HPDE6-E6E7 (cell line): ENCODE measurements around the gene ASIC3.

Source experiments
- DNase-seq: peaks from one replicate; pipeline ENCODE4 v3.0.0; 2011; ENCODE audit warnings: missing footprints; ENCODE audit errors: extremely low spot score

Gene ASIC3

DNA sequence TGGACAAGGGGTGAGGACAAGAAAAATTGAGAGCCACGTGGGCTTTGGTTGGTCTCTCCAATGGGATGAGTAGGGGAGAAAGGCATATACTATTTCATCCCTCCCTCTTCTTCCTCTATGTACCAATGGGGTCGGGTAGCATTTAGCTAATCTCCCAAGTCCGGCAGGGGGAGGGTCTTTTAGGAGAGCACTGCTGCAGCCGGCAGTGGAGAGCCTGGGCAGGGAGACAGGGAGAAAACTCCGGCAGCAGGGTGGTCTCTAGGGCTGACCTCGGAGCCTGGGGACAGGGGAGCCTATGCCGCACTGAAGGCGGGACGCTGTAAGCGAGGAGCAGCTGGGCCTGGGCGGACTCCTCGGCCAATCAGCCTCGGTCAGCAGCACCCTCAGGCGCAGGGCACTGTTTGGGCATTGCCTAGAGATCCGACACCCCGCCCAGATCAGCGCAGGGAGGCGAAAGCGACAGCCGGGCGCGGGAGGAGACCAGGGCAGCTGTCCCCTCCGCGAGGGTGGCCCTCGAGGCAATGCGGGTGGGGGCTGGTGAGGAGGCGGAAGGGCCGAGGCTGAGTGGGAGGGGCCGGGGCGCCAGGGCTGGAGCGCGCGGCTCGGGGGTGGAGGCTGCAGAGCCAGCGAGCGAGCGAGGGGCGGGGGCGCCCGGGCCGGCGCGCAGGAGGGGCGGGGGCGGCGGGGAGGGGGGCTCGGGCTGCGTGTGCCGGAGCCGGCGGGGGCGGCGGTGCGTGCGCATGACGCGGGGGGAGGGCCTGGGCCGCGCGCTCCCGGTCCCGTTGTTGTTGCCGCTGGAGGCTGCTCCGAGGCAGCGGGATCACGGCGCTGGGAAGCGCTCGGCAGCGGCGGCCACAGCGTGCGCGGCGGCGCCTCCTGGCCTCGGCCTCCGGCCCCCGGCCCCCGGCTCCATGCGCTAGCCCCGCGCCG, 37.6 kb downstream of the ASIC3 start, which contains the start of gene AGAP3:
TSS of gene AGAP3 (plus strand) at position 785 of the 930 bp plus-strand sequence. CDS start 267 bp downstream, outside the sequence.
- DNase-seq: no peak

DNA sequence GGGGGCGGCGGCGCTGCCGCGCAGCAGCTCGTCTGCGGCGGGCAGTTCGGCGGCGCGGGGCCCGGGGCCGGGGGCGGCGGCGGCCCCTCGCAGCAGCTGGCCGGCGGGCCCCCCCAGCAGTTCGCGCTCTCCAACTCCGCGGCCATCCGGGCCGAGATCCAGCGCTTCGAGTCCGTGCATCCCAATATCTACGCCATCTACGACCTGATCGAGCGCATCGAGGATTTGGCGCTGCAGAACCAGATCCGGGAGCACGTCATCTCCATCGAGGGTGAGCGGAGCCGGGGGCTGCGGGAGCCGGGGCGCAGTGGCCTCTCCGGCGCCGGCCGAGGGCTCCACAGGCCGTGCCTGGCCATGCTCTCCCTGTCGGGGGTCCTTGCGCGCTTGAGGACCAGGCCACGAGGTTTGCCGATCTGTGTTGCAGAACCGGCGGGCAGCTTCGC, 38.5 kb downstream of the ASIC3 start:
- no peak for DNase-seq

DNA sequence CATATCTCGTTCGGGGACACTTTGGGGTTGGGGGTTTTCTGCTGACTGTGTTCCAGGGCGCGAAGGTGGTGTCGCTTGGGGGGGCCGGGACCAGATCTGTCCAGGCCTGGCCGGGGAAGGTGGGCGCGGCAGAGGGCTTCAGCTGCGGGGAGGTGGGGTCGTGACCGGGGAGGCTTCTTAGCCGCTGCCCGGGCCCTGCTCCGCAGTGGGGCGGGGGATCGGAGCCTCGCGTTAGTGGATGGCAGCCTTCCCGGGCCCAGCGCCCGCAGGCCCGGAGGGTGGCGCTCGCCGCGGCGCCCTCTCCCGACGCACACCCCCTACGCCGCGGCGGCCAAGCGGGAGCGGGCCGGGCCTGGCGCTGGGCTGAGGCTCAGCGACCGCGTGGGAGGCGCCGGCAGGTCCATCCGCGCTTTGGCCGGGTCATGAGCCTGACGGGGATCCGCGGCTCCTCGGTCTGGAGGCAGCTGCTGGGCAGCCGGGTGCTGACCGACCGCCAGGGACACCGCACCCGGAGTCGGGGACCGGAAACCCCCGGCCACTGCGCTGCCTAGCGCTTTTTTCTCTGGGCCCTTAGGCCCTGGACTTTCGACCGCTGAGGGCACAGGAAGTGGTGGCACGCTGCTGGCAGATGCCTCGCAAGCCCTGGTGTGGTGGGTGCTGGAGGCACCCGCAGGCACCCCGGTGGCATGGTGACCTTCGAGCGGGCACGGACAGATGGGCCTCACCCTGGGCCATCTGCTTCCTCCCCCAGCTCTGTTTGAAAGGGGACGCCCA, 39.1 kb downstream of the ASIC3 start:
- no peak for DNase-seq

DNA sequence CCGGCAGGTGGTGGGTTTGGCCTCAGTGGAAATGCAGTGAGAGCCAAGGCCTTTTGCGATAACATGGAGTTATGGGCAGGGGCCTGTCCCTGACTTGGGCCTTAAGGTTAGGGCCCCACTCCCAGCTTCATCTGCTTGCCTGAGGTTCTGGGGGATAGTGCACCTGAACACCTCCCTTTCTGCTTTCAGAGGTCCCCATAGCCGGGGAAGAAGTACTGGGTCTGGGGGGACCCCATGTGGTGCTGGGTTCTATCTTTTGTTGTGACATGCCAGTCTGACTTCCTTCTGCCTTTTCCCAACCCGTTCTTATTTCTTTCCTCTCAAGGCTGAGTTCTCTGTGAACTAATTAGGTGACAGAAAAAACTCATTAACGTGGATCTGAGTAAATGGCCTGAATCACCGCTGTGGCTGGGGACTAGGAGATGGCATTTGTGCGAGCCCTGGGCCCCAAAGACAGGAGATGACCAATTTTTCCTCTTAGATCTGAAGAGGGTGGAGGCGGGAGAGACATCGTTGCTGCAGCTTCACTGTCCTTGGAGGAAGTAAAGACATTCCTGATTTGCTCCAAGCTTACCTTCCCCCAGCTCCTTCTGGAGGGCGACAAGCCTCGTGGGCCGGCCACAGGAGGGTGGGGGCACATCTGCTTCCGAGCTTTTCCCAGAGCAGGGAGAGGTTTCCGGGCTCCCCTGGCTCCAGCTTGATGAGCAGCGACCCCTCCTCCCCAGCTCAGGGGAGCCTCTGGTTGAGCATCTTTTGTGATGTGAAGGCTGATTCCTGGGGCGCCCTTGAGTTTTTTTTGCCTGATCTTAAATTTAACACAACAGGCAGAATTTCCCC, 39.9 kb downstream of the ASIC3 start:
- no peak for DNase-seq

DNA sequence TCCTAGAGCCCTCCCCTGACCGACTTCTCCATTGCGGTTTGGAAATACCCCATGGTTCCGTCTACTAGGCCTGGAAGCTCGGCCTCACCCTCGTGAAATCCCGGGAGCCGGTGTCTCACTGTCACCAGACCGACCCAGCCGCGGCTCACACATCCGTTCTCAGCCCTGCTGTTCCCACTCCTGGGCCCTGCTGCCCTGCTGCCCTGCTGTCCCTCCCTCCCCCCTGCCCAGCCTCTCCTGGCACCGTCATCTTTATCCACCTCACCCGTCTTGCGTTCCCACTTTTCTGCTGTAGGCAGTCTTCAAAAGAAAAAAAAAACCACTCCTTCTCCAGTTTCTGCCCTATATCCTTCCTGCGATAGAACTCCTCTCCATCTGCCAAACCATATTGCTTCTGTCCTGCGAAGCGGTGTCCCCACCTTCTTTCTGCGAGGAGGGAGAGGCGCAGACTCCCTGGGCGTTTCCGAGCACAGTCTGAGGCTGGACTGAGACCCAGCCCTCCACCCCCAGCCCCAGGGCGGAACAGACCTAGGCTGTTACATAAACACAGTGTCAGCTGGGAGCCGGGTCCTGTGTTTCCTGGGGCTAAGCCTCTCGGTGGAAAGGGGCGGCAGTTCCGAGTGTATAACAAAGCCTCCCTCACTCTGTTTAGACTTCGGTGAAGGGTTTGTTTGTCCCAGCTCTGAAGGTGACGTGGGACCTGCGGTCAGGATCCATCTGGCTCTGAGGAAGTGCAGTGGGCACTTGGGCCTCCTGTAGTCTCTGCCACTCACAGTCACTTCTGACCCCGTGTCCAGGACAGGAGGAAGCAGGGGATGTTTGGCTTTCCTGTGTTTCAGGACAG, 40.7 kb downstream of the ASIC3 start:
- no peak for DNase-seq

DNA sequence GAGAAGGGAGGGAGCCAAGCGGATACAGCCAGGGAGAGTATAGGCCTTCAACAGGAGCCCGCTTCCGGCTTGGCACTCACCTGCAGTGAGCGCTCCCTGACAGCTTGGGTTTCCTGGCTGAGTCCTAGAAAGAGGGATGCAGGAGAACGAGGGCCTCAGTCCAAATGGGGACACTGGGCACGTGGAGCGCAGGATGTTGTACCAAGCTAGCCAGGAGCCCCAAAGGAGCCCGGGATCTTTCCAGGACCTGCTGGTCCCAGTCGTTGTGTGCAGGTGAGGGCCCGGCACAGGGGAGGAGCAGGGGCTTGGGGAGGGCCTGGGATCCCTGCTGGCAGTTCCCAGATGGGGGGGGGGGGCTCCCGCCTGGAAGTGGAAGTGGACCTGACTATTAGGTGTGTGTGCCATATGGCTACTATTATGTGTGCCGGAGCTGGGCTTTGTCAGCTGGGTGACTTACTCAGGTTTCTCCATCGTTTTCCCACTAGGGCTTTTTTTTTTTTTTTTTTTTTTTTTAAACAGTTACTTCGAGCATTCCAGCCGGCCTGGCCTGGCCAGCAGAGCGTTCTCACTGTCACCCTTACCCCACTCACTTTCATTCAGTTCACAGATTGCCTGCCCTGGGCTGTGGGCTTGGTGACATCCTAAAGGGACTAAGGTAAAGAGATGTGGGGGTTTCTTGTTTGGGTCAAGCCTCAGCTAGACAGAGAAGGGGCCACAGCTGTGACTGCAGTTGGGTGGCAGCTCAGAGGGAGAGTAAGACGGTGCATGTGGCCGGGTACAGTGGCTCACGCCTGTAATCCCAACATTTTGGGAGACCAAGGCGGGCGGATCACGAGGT, 41.8 kb downstream of the ASIC3 start:
- no peak for DNase-seq

DNA sequence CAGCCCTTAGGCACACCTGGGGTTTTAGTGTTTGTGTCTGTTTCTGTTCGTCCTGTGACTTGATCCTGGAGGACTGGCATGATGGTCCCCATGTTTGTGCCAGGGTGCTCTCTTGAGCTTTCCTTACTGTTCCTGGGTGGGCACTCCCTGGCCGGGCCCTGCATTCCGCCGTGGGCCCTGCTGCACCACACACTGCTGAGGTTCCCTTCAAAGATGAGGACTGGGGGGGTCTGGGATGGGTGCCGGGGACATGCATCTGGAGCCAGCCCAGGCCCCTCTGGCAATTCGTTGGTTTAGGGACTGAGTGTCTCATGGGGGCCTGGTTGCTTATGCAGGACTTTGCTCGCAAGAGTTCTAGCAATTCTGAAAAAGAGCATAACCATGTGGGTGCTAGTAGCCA, 42.7 kb downstream of the ASIC3 start:
- no peak for DNase-seq

DNA sequence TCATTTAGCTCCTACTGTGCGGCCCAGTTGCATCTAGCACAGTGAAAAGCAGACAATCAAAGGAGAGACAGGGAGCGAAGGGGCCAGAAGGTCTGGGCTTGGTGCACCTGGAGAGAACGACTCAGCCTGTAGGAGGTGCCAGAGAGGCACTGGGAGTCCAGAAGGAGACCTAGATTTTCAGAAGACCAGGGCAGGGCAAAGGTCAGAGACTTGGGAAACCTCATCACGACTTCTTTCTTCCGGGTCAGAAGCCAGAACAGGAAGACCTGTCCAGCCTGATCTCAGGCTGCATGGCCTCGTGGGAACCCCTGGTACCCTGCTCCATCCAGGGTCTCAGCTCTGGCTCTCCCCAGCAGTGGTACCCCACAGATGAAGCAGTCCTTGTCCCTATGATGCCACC, 43.1 kb downstream of the ASIC3 start:
- DNase-seq: no peak

DNA sequence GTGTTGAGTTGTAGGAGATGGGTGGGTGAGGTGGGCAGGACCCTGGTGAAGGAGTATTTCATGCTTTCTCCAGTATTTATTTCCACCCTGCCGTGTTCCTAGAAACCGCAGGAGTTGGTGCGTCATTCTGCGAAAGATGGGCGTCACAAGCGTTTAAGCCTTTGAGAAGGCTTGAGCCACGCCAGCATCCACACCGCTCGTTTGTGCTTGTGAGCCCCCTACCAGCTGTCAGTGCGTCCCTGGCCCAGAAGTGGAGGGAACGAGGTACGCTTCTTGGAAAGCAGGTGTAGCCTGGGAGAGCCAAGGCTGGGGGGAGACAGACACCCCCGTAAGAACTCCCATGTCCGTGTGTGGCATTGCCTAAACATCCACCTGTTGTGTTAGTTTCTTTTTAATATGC, 43.7 kb downstream of the ASIC3 start:
- DNase-seq: no peak

DNA sequence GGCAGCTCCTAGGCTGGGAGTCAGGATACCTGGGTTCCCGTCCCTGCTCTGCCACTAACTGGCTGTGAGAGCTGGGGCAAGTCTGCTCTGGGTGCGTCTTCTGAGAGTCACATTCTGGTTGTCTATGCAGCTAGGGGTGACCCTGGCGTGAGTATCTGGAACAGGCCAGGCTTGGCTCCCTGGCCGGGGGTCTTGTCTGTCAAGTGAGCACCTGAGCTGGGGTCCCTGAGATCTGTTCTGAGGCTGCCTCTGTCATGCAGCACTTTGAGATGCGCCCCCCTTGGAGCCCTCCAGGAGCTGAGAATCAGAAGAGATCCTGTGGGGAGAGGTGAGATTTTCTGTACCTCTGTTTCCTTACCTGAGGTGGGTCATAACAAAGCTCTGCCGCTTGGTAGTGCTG, 45.4 kb downstream of the ASIC3 start:
- no peak for DNase-seq

DNA sequence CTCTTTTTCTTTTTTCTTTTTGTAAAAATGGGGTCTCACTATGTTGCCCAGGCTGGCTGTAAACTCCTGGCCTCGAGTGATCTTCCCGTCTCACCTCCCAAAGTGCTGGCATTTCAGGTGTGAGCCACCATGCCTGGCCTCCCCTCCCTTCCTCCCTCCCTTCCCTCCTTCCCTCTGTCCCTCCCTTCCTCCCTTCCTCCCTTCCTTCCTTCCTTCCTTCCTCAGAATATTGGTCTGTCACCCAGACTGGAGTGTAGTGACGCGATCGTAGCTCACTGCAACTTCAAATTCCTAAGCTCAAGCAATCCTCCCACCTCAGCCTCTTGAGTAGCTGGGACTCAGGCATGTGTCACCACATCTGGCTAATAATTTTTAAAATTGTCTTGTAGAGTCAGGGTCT, 46.3 kb downstream of the ASIC3 start:
- DNase-seq: no peak

DNA sequence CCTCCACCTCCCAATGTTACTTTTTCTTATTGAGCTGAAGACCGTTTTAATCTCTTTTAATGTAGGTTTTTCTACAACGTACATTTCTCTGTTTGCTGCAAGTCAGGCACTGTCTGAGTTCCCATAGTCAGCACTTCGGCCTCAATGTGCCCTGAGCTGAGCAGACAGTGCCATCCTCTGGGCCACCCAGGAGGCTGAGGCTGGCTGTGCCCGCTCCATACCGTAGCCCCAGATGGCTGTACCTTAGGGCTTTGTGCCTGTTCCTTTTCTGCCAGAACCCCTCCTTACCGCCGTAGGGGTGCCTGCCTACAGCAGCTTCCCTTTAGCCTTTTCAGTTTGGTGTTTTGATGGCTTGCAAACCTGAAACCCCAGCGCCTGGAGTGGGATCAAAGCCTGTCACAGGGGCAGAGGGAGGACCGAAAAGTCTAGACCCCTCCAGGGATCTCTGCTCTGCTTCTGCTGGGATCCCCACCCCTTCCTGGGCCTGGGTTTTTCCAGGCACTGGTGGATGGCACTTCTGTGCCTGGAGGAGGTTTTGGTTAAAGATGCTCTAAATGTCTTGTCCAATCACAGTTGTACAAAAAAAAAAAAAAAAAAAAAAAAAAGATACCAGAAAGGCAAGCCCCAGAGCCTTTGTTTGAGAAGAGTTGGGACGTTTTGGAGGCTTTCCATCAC, 46.9 kb downstream of the ASIC3 start:
- DNase-seq: no peak

DNA sequence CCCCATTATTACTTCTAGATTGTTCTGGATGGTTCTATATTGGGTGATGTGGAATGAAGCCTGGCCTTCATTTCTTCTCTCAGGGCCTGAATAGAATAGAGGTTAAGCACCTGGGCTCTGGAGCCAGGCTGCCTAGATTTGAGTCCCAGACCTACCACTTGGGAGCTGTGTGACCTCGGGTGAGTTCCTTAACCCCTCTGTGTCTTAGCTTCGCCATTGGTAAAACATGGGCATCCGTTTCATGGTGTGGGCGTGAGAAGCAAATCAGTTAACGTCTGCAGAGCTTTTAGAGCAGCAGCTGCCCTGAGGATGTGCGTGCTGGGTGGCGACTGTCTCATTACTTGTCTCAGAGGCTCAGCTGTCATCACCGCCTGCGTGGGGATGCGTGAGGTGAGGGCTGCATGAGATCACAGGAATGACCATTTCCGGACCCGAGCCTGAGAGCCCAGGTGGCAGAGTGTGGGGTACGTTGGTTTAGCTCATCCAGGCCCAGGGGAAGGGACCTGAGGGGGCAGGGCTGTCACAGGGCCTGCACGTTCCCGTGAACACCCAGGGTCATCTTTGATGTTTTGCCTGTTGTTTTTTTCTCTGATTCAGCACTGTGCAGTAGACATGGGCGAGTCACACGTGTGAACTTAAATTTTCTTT, 47.6 kb downstream of the ASIC3 start:
- DNase-seq: no peak

DNA sequence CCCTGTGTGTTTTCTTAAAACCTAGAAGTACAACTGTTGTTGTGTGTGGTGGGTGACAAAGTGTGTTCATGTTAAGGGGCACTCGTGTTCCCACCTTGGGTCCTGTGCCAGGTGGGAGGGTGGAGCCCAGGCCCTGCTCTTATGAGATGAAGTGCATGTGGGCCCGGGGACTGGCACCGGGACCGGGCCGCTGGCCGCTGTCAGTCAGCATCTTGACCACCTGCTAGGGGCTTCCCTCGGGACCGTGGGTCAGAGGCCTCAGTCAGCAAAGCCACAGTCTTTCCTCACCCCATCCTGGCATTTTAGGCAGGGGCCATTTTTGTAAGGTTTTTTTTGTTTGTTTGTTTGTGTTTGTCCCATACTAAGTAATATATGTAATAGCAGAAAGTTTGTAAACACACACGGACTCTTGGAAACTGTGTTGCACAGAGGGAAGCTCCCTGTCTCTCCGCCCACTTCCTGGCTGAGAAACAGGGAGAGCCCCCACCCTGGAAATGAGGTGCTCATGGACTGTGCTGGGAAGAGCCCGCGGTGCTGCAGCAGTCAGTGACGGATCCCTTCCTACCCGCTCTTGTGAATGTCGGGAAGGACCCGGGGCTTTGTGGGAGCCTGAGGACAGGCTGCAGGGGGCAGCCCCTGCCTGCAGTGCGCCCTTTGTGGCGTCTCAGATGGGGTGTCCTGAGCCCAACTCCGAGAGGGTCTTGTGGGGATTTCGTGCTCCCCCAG, 51.3 kb downstream of the ASIC3 start:
- no peak for DNase-seq

DNA sequence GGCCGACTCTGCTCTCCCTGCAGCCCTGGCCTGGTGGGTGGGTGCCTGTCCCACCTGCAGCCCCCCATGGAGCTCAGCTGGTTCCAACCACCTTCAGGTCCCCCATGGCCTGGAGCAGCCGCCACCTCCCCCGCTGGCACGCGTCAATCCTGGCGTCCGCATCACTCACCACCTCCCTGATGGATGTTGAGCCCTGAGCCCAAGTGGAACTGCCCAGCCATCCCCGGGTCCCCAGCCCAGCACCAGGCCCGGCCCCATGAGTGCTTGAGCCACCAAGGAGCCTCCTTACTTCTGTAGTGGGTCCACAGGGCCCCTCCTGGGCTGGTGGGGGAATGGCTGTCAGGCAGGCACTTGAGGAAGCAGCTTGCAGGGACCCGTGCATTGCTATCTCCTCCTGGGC, 52.6 kb downstream of the ASIC3 start:
- no peak for DNase-seq

DNA sequence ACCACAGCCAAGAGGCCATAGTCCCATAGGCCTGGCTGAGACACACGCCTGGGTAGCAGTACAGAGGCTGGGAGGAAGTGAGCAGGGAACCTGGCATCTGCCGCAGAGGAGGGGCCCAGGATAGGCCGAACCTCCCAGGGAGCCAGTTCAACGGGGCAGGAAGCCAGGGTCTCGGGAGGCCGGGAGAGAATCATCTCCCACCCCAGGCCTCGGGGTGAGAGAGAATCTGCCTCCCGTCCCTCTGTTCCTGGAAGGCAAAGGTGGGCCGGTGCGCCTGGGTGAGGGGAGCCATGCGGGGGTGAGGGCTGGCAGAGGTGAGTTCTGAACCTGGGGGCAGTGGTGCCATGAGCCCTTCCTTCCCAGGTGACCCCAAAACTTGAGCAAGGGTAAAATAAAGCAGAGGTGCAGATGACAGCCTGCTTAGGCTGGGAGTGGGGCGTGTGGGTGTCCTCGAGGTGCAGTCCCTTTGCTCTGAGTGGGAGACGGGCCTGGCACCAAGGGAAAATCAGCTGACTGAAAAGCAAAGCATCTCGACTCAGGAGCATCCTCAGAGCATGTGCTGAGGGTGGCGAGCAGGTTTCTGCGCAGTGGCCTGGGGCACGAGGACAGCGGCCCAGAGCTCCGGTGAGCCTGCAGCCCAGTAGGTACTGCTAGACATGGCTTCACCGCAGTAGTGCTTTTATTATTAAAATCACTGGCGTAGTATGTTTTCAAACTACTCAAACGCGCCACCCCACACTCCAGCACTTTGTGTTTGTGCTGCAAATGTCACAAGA, 53.5 kb downstream of the ASIC3 start:
- no peak for DNase-seq
